HEK293T (cell line): ENCODE results near the gene CANT1.

ENCODE experiments used
- FOXM1 ChIP-seq: fragments of 450-650 bp; IDR thresholded peaks from 2 replicates; pipeline ENCODE4 v1.6.1; 2017; ENCODE audit warnings: mild to moderate bottlenecking, borderline replicate concordance
- SP1 ChIP-seq: fragments of 450-650 bp; IDR thresholded peaks from 2 replicates; pipeline ENCODE4 v1.6.1; 2017
- ZNF384 ChIP-seq: fragments of 450-650 bp; IDR thresholded peaks from 2 replicates; pipeline ENCODE4 v1.6.1; 2016
- TF ChIP-seq, protein P1 (sequence below): fragments of 450-650 bp; IDR thresholded peaks from 2 replicates; pipeline ENCODE4 v1.6.1; 2016

GRCh38 chr17:79044462-79044861 lies 34.9 kb upstream of the CANT1 start:
- no peak for TF ChIP-seq SP1
- TF ChIP-seq, protein P1, sequence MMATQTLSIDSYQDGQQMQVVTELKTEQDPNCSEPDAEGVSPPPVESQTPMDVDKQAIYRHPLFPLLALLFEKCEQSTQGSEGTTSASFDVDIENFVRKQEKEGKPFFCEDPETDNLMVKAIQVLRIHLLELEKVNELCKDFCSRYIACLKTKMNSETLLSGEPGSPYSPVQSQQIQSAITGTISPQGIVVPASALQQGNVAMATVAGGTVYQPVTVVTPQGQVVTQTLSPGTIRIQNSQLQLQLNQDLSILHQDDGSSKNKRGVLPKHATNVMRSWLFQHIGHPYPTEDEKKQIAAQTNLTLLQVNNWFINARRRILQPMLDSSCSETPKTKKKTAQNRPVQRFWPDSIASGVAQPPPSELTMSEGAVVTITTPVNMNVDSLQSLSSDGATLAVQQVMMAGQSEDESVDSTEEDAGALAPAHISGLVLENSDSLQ: no peak
- no peak for TF ChIP-seq ZNF384
- TF ChIP-seq FOXM1: no peak
